GM13977 (cell line): ENCODE results near the gene IGSF9.
"Not testable (repeated sequence)": the region's sequence is repeated elsewhere in the genome, so short reads cannot be mapped to it uniquely, and the experiment has no call there.

Experiments used
- DNase-seq: peaks from one replicate; pipeline ENCODE4 v3.0.0; 2012; ENCODE audit warnings: low spot score
- CTCF ChIP-seq: IDR thresholded peaks from 2 replicates; pipeline ENCODE4 v1.5.1; 2012; ENCODE audit warnings: mild to moderate bottlenecking, control low read depth; ENCODE audit not compliant: insufficient read depth; ENCODE audit errors: extremely low read depth, missing control alignments
- in situ Hi-C: fragments of 300-500 bp; cut with MboI; formaldehyde crosslinking; loops from one replicate; pipeline ENCODE4 v1.12.0; 2022; ENCODE audit warnings: low sequenced_read_pairs, low pct_unique_long_range_greater_than_20kb, mixed read lengths, inconsistent platforms; ENCODE audit not compliant: unreplicated experiment

IGSF9 gene

GRCh38 chr1:159908031-159908940, 37.1 kb downstream of the IGSF9 start:
- TF ChIP-seq CTCF: no peak
- DNase-seq: no peak
- in situ Hi-C loops: no loop called here

GRCh38 chr1:159906960-159907359, 38.5 kb downstream of the IGSF9 start:
- no peak for TF ChIP-seq CTCF
- in situ Hi-C loops: no loop called here
- DNase-seq: no peak

- DNase-seq, in situ Hi-C loops: not testable (repeated sequence)
Observed at GRCh38 chr1:159904036-159904435, 41.4 kb downstream of the IGSF9 start.

GRCh38 chr1:159902541-159902940, 42.9 kb downstream of the IGSF9 start:
- in situ Hi-C loops: no loop called here
- TF ChIP-seq CTCF: no peak
- no peak for DNase-seq

- in situ Hi-C loops: no loop called here
- no peak for TF ChIP-seq CTCF
- no peak for DNase-seq
Observed at GRCh38 chr1:159900755-159901360, 44.6 kb downstream of the IGSF9 start.

GRCh38 chr1:159900086-159900680, 45.2 kb downstream of the IGSF9 start, which contains the start of gene CFAP45:
TSS of gene CFAP45 (minus strand) at chr1:159900165. CDS start at chr1:159900098, 67 bp downstream.
- TF ChIP-seq CTCF: no peak
- DNase-seq: peak; percentile 48
- in situ Hi-C loops: no loop called here

- in situ Hi-C loops: not testable (repeated sequence)
Observed at GRCh38 chr1:159899634-159900033, 45.8 kb downstream of the IGSF9 start.

More at GRCh38 chr1:159899634-159900033, 45.8 kb downstream of the IGSF9 start:
- DNase-seq: not testable (repeated sequence)
